NCI-H2171 treated with DMSO at 0.1 percent for 48 hours (cell line): ENCODE results near the gene CHST8.

Experiments
- DNase-seq: peaks from one replicate; lab custom pipeline; 2025; lab: John Stamatoyannopoulos, UW

Gene CHST8

DNA sequence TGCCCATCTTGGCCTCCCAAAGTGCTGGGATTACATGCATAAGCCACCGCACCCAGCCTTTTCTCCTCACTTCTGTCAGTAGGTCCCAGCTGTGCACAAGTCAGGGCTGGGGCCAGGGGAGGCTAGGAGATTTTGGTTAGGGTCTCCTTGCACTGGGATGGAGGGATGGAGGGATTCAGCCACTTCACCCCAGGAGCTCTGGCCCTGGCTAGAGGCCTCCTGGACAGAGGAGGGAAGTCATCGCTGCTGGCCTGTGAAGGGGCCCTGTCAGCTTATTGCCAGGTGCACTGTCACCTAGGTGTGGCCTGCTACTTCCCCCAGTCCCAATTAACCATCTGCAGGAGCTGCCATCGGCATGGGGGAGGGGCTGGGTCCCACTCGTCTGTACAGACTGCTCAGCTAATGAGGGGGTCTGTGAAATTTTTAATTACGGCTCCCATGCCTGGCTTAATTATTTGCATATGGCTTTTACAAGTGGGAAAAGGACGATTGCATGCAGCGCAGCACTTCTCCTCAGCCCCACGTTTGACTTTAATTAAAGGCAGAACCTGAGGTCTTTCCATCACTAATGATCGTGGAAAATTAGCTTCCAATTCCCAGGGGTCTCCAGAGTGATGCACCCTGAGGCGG is 52.4 kb downstream of the CHST8 start:
- DNase-seq: peak; percentile 88

DNA sequence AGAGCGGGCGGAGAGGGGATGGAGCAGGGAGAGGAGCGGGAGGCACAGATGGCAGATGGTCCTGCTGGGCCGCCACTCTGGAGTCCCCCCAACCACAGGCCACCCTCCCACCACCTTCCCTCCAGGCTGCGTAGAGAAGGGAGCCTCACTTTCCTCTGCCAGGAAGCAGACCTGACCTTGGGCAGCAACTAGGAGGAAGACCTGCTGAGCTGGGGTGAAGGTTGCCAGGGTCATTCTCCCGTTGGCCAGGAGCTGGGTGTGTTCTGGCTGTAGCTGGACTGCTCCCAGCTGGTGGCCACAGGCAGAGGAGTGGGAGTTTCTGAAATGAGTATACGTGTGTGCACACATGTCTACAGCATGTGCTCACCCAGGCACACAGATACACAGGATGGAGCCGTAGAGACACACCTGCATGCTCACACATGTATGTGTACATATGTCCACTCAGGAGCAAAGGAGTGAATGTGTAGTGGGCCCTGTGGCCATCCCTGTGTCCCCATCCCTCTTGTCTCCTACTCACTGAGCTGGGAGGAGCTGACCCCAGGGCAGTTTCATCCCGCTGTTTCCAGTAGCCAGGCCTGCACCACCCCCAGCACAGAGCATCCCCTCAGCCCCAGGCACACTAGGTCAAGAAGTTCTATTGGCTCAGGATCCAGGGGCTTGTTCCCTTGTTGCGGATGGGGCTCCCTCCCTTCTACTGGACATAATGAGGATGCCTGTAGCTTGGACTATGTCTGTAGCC is 53.0 kb downstream of the CHST8 start:
- no peak for DNase-seq

DNA sequence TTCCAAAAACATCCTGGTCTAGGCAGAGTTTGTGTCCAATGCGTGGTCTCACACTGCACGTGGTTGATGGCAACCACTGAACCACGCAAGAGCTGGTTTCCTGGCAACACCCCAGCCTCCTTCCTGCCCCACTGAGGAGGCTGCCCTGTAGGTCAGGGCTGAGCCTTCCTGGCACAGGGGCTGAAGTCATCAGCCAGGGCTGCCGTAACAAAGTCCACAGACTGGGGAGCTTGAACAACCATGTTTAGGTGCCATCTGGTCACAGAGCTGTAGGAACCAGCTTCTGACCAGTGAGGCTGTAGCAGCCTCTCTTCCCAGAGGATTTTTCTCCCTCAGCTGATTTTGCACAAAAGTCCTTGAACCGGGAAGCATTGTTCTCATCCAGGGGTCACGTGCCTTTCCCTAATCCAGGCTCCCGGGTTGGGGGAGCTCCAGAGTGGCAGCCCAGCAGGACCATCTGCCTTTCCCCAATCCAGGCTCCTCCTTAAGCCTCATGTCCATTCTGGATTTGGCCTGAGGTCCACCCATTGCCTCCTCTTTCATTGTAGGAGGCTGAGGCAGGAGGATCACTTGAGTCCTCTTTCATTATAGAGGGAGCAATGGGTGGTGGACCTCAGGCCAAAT is 53.9 kb downstream of the CHST8 start:
- DNase-seq: no peak

DNA sequence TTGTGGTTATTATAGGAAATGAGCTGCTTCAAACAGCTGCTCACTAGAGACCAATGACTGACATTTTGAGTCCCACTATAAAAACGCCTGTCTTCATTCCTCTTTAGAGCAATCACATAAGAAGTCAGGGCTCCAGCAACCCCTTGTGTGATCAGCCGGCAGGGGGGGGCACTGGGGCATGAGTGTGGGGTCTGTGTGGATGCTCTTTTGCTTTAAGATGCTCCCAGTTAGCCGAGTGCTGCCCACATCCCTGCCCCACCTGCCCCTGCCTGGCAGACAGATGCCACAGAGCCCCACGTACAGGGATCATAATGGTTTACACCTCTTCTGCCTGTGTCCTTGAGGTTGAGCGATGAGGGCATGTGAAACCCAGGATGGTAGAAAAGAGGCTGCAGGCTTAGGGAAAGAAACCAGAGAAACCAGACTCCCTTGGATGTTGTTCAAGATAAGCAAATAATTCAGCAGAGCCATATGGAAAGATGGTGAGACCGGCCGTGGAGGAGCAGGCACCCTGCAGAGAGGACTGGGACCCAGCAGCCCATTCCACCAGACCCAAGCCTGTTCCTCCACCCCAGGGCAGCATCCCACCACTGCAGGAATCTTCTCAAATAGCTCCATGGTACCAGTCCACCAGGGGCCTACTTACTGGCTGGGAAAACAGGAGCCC is 55.4 kb downstream of the CHST8 start:
- DNase-seq: peak; percentile 88

DNA sequence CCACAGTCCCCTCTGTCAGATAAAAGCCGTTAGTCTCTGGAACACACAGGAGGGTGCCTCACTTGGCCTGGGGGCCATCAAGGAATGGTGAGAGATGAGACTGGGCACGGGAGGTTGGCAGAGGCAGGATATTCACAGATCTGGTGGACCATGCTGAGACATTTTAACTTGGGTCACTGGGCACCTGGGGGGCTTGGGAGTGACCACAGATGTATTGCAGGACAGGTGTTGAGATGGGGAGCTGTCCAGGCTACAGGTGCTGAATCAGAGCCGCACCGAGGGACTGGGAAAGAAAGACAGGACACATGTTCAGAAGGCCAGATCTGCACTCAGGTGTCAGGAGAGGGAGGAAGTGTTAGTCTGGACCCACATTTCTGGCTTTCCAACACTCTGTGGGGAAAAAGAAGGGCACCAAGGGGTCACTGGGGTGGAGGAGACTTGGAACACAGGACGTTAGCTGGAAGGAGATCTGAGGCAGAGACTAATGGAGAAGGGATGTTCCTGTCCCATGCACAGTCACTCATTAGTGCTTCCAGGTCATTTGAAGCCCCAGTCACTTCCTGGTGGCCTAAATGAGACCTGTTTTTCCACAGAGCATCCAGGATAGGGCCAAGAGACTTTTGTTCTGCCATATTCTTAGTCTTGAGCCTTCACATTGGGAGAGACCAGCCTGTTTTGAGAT is 56.1 kb downstream of the CHST8 start:
- no peak for DNase-seq

DNA sequence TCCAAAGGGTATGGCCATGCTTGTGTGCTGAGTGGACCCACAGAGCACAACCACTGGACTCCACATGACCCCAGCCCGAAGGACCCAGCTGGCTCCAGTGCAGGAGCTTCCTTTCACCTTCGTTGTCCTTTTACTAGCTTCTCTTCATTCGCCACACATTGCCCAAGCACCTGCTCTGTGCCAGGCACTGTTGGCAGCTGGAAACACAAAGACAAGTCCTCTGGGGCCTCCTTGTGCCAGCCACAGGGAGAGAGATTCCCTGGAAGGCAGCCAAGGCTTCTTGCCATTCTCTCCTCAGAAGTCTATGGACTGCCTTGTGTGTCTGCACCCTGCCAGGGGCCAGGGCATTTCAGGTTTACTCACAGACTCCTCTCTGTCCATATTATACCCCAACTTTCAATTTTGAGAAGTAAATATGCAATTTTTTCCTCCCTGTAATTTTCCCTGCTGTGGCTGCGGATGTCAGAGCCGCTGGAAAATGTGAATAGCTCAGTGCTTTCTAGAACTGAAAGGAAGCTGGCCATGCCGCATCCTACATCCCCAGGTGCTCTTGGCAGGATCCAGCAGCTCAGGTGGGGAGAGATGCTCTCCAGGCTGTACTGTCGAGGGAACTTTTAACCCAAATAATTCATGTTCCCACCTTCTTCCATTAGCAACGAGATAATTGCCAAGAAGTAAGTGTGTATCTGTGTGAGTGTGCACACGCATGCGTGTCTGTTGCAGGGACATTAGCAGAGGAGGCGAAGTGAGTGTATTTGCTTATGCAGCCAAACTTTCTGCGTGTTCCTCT is 57.2 kb downstream of the CHST8 start:
- DNase-seq: peak; percentile 91

DNA sequence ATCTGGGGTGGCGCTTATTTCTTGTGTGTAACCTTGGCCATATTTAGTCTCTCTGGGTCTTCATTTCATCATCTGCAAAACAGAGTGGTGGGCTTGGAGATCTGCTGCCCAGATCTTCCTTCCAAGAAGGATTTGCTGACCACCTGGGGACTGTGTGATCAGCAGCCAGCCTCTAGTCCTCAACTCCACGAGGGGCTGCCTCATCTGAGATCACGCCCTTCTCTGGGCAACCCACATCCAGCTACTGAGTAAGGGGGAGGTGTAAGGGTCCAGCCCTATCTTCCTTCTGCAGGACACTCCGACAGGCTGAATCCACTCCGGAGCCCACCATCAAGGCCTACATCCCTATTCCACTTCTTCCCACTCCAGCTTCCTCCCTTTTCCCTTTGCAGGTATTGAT is 57.9 kb downstream of the CHST8 start:
- DNase-seq: no peak

DNA sequence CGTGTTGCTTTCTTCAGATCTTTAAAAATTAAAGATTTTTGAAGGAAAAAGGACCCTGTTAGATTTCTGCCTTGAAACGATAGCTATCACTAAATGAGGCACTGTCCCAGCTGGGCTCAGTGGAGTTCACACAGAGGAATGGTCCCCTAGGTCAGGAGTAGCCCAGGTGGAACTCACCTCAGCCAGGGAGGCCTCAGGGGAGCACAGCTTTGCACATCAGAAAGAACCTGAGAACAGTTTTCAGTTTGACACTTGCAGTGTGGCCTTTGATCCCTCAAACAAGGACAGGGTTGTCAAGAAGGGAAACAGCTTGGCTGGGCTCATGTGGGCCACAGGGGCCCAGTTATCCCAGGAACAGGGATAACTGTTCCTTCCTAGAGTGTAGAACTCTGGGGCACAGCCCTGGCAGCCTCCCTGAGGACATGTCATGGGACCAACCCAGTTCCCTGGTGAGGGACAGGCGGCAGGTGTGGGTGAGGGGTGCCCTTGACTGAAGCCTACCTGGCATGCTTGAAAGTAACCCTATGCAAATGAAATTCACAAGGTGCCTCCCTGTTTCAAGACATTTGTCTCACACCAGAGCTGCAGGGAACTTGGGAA is 59.4 kb downstream of the CHST8 start:
- no peak for DNase-seq

DNA sequence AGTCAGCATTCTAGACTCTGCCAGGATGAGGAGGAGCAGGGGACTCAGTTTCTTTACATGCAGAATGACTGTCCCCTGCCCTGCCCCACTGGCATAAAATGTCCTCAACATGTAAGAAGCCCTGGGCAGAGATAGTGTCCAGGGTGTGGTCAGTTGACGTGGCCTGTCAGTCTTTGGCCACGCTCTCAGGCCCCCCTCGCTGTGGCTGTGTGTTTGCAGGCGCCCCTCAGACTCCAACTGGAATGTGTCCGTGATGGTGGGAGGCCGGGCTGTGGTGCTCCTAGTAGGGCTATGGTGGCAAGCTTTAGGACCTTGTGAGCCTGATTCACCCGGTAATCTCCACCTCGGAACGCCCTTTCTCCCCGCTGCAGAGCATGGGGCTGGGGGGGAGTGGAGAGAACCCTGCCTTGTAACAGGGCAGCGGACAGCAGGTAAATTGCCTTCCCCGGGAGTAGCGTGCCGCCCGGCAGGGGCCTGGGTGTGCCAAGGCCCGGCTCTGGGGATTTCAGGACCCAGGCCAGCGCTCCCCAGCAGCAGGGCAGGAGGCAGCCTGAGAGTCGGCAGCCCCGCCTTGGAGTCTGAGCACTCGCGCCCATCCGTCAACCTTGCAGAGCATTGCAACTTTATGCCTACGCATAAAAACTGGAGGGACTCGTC is 62.3 kb downstream of the CHST8 start:
- no peak for DNase-seq

DNA sequence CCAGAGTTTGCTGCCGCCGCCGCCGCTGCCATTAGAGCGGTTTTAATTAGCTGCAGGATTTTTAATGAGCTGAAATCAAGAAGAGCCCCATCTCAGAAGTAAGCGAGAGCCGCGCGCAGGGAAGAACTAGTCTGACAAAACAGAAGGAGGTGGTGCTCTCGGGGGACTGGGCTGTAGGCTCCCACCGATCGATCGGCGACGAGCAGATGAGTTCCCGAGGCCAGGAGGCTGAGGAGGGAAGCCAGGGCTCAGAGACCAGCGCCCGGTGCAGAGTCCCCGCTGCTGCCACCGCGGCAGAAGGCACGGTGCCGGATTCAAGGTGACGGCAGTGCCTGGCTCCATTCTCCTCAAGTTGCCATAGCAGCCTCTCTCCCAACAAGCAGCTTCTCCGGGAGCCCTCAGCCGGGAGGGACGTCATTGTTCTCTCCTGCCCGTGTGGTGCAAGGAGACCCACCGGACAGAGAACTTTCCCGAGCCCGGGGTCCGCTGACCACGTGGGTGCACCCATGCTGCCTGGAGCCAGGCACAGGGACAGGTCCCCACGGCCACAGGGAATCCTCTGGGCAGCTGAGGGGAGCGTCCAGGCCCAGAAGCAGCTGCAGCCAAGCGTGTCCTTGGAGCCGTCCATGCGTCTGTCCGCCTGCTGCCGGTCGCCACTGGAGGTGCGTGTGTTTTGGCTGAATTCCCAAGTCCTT is 62.9 kb downstream of the CHST8 start:
- DNase-seq: peak; percentile 84

DNA sequence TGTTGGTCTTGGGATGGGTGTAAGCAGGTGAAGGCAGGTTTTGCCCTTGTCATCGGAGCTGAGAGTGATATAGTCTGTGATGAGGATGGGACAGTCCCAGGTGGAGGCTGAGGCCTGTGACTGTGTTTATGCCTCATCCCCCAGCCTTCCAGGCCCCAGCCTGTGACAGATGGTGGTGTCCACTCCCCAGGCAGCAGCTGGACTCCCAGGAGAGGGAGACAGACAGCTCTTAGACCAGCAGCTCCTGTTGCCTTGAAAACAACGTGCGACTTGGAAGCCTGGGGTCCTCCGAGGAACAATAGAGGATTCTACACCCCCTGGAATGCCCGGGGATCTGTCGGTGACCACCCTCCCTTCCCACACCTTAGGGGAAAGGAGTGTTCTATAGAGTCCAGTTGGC is 63.8 kb downstream of the CHST8 start:
- DNase-seq: peak; percentile 63

DNA sequence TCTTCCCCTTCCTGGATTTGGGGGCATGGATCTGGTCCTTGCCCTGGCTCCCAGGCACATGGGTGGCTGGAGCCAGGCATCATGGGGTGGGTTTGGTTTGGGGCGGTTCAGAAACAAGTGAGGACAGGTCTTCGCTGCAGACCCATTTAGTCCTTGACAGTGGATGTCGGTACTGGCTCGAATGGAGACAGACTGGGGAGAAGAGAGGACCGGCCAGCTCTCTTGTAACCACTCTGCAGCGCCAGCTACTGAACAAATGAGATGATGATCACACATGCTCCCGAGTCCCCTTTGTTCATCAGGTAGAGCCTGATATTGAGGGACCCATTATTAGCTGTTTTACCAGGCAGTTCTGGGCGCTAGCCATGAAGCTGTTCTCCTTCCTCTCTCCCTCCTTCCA is 64.5 kb downstream of the CHST8 start:
- no peak for DNase-seq

DNA sequence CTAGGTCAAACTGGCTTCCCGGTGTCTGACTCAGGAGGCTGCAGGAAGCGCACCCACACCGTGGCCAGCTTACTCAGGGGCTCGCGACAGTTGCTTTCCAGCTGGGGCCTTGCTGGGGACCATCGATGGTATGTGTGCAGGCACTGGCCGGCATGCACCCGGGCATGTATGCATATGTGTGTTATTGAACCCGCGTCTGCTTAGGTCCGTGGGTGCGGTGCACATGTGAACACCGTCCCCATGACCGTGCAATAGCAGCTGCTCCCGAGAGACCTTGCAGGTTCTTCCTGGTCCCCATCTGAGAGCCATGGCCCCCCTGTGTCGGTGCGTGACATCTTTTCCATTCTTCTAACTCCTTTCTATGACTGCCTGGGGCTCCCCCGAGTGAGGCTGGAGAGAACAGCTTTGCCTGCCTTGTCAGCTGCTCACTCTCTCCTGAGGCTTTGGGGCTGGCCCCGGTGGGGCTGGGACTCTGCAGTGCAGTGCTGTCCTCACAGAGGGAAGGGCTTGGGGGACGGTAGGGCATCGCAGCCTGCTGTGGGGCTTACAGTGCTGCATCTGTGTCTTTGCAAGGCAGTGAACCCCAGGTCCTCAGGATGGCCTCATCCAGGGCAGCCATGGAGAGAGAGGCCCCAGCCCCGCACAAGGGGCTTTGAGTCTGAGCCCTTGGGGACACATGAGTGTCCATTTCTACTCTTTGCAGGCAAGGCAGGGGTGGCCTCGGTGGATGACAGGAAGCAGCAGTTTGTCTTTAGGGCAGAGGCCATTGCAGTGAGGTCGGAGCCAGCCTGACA is 65.1 kb downstream of the CHST8 start:
- DNase-seq: peak; percentile 20

DNA sequence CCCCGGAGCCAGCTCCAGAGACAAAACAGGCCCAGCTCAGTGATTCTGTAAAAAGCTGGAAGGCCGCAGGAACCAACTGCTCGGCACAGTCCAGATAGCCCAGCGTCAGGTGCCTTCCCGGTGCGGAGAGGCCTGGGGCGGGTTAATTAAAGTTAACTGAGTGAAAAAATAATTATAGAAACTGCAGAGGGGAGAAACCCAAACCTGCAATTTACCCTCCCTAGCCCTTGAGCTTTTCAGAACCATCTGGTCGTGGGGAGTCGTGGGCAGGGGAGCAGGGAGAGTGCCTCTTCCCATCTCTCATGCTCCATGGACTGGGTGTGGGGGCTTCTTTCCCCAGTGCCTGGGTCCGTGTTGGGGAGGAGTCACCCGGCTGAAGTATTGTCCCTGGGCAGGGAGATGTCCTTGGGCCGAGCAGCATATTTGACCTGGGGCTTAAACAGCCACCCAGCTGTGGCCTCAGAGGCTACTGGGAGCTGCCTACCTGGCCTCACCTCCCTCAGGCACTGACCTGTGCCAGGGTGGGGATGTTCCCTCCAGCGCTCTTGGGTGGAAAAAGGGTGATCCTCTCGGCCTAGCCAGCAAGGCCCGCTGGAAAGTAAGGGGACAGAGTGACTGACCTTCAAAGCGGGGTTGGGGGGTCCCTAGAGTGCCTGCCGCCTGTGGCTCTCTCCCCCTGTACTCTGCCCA is 65.9 kb downstream of the CHST8 start:
- no peak for DNase-seq

DNA sequence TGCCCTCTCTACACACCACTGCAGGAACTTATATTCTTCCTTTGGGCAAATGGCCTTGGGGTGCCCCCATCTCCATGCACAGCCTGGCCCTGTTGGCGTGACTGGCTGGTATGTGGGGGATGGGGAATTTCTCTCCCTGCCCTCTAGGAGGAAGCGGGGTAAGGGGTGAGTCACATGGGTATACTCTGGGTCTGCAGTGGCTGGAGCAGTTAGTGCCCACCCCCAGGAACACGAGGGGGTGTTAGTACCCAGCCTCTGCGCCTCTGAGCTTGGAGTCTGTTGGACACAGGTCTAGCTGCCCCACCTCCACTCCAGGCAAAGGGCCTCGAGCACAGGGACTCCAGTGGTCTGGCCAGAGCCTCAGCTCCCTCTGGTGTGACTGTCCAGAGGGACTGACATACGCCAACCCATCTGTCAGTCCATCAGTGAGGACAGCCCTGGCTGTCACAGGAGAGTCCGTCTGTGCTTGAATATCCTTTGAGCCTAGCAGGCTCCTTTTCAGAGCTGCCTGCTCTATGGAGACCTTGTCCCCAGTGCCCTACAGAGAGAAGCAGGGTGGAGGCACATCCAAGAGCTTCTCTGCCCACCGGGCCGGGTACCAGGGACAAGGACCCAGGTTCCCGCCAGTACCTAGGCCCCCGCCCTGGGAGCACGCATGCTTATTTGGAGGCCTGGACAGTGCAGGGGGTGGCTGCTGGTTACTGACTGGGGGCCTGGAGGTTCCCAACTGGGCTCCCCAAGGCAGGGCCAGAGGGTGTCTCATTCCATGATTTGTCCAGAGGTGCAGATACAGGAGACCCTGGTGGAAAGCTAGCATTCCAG is 66.6 kb downstream of the CHST8 start:
- no peak for DNase-seq

DNA sequence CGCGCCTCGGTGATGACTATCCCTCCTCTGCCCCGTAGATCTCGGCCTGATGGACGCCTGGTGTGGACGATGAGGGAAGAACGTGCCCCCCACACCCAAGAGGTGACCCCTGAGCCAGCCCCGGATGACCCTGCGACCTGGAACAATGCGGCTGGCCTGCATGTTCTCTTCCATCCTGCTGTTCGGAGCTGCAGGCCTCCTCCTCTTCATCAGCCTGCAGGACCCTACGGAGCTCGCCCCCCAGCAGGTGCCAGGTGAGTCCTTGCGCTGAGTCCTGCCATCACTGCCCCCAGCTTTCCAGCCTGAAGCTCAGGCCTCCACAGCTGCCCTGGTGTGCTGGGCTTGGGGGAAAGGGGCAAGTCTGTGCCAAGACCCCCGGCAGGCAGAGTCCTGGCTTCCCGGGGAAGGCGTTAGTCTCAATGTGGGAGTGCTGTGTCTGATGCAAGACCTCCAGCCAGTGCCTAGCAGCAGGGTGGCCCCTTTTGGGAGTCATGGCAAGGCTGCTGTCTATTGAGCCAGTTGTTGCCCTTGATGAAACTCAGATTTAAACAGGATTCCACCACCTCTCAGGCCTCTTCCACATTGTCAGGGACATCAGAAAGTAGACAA is 67.5 kb downstream of the CHST8 start:
- DNase-seq: no peak

DNA sequence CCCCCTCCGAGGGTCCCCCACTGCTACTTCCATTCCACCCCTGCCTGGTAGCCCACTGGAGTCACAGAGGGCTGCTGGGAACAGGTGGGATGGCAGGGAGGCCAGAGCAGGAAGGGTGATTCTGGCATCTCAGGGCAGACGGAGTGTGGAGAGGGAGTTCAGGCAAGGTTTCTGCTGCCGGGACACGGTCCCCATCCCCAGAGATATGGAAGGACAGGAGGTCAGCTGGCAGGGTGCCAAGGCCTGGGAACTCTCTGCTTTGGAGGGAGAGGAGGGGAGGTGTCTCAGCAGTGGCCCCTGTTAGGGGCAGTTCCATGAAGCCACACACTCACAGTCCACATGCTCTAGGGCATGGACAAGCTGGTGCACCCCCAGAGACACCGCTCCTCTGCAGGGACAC is 68.1 kb downstream of the CHST8 start:
- DNase-seq: no peak
